GM18861 (cell line): ENCODE measurements around the gene PRKAB1.
"Not testable (repeated sequence)": the region's sequence is repeated elsewhere in the genome, so short reads cannot be mapped to it uniquely, and the experiment has no call there.

Source experiments
- ATAC-seq: cut with Tn5 transposase; IDR thresholded peaks from one replicate; pipeline ENCODE4 v1.9.1; 2021; ENCODE audit not compliant: unreplicated experiment

Gene PRKAB1

DNA sequence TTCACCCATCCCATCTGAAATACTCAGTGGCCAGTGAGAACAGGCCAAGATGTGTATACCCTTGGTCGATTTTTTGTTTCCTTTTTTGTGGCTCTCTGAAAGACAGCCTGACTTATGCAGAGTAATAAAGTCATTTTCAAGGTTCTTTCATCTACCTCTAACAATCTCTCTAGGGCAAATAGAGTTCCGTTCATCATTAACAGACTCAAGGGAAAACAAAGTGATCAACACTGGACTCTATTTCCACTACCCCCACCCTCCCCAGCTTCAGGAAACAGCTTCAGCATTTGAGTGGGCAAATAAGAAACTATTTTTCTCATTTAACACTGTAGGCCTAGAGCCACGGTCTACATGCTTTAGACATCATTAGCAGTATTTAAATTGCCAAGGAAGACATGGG, 15.9 kb downstream of the PRKAB1 start:
- ATAC-seq, result peak; percentile 28

DNA sequence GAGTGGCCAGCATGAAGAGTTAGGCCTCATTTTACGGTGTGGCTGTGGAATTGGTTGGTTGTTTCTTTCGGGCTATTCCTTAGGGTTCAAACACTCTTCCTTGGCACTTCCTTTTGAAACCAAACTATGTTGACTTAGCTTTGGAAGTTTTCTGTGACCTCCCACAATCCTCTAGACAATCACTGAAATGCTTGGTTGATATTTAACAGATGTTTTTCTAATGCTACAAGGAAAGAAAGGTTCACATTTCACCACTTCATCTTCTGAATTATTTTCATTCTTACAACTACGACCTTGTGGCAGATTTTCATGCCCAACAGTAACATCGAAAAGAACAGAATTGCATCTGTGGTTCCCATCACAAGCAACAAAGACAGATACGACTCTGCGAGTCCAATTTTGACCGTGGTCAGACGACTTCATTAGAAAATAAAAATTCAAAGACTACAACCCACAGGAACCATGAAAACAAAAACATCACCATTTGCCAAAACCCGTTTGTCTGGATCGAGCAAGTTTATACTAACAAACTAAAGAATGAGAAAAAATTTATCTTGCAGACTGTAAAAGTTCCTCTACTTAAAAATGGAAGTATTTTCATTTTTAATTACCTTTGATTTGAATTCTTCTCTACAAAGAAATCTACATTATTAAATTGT, 16.9 kb downstream of the PRKAB1 start:
- no peak for ATAC-seq

DNA sequence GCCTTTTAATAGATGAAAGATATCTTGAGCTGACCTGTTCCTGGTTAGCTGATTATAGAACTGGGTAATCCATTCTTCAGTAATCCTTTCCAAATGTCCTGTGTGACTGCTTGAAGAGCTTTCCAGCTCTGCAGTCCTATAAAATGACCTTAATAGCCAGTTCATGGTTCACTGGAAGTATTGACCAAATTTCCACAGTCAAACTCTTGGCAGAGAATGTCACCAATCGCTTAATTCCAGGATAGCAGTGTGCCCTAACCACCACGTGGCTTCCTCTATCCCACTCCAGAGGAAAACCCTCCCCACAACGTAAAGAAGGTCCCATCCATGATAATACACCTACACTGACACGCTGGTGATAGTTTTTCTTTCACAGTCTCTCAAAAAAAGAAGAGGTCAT, 17.4 kb downstream of the PRKAB1 start:
- ATAC-seq, result no peak

DNA sequence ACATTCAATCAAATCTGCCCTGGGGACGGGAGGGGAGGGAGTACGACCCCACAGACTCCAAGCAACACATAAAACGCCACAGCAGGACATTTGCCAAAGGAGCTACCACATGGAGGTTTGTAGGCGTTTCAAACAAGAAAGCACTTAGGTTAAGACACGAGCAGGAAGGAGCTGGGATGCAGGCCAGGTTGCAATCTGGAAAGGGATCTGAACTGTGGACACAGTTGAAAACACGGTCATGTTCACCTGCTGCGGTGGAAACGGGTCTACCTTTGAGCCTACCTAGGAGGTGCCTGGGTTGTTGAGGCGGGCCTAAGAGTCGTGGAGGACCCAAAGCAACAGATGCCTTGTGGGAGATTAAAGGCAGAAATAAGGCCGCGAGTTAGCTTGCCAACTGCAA, 18.4 kb downstream of the PRKAB1 start:
- no peak for ATAC-seq

DNA sequence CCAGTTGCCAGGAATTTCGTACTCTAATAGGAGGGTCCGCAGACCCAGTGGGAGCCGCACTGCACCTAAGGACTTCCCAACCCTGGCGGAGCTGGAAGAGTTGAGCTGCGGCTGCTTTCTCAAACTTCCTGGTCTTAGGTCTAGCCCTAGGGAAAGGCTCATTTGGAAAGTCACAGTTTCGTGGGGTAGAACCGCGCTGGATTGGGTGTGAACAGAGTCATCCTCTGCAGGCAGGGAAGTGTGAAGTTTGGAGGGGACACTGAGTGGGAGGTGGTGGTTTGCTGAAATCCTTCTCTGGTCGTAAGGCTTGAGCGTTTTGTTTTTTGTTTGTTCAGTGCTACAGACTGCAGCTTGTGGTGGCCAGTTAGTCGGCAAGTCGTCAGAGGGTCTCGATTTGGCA, 18.8 kb downstream of the PRKAB1 start:
- no peak for ATAC-seq

DNA sequence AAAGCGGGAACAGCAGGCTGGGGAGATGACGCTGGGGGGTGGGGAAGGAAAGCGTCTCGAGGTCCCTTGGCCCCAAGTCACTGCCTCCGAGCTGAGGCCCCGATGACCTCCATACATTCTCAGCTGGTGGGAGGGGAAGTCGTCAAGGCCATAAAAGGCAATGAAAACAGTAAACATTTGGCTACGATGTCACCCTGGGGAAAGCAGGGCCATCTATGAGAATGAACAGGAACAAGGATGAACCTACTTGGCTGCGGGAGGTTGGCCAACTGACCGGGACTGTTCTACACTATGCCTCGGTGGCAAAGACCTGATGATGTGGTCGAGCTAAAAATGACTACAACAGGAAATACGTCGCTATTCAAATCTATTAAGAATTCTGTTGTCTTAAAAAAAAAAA, 19.5 kb downstream of the PRKAB1 start:
- no peak for ATAC-seq

DNA sequence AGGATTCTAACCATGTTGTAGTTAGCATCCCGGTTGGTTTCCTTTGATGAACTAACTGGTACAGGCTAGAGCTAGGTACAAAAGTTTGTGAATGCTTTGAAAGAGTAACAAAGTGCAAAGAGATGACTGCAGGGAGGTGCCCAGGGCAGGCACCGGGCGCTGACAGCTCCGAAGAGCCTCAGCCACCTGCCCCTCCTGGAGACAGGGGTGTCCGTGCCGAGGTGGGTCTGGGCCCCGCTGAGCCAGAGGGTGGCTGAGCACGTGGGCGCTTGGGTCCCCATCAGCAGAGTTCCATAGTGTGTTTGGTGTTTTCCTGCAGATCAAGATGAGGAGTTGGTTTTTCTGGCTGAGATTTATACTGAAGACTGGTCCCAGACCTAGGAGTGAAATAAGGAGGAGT, 19.9 kb downstream of the PRKAB1 start:
- no peak for ATAC-seq

DNA sequence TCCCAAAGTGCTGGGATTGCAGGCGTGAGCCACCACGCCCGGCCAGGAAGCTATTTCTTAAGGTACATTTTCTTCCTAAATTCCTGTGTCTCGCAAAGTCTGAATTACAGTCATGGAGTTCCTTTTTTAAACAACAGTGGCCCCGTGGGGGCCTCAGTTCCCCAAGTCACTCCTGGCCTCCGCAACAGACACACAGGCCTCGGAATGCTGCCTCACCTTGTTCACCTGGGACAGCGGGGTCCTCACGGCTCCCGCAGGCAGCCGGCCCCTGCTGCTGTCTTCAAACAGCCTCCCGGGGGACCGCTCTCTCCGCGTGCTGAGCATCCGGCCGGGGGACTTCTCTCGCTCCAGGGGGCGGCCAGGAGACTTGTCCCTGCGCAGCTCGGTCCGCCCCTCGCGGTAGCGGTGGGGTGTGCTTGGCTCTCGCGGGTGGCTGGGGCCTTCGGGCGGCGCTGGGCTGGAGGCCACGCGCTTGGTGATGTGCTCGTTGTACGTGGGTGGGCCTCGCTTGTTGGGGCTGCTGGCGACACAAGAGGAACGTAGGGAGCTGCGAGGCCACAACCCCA, 22.1 kb downstream of the PRKAB1 start:
- no peak for ATAC-seq

DNA sequence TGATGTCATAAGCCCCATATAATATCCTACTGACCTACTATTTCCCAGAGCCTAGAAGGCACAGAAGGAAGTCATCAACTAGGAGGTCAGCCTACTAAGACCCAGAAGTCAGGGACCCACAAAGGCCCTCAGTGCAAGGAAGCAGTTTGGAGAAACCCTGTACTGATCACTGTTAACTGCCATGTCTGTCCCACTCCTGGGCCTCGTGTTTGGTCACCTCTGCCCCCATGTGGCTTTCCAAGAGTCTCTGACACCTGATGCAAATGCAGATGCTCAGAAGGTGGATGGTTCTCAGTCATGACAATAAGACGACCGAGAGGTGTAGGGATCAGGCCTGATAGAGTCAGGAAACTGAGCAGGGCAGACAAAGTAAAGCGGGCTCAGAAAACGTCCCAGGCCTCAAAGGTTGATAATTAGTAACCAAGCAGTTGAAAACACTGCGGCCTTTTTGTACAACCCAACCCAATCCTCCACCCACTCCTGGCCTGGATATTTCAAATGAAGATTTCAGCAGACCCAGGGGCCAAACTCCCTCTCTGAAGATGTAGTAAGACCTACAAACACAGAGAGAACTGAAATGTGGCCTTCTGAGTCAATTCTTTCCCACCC, 23.4 kb downstream of the PRKAB1 start:
- no peak for ATAC-seq

DNA sequence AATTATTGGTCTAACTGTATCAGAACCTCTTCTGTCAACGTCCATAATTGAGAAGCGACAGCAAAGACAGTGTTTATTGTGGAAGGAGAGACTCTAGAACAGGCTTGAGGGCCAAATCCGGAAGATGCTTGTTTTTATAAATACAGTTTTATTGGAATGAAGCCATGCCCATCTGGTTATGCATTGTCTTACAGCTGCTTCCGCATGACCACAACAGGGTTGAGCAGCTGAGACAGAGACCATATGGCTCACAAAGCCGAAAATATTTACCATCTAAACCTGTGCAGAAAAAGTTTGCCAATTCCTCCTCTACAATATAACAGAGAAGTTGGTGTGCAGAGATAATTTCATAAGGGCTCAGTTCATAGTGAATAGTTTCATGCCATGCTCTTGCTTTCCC, 24.5 kb downstream of the PRKAB1 start:
- ATAC-seq, result no peak

DNA sequence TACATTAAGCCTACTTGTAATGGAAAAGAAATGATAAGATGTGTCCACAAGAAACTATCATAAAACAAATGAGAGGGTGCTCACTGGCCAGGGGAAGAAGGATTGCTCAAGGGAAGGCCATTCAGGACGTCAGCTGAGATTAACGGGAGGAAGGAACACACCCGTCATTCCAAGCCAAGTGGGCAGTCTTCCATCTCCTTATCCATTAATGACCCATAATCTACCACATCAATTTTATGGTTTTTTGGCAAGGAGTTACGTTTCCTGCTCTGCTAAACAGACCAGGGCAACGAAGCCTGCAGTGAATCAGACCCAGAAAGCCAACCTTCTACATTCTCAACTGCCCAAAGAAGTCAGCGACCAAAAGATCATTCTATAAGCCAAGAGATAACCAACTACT, 25.1 kb downstream of the PRKAB1 start:
- no peak for ATAC-seq

DNA sequence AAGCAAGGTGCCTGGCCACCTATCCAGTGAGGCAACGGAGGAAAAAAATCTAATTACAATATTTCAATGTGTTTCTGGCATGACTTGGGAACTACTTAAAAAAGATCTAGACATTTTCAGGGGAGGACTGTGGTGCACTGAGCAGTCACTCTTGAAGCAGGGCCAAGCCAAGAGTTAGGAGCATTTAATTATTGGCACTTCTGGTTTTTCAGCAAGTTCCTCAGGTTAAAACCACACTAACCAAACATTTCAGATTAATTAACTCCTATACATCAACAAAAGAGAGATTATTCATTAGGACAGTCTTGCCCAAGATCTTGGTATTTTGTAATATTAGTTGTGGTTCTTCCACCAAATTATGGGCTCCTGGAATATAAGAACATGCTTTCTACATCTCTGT, 25.6 kb downstream of the PRKAB1 start:
- ATAC-seq, result no peak

DNA sequence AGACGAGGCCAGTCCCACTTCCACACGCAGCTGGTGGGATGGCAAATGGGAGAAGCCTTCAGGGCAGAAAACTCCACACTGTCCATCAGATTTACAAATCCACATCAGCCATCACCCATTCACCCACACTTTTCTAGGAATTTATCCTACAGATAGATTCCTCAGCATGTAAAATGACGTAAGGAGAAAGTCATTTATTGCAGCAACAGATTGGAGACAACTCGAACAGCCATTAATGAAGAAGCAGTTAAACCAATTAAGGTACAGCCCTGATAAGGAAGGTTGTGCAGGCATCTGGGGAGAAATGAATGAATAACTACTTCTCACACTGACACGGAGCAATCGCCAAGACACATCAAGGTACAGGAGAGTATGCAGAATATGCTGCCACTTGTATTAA, 26.2 kb downstream of the PRKAB1 start:
- ATAC-seq, result no peak

DNA sequence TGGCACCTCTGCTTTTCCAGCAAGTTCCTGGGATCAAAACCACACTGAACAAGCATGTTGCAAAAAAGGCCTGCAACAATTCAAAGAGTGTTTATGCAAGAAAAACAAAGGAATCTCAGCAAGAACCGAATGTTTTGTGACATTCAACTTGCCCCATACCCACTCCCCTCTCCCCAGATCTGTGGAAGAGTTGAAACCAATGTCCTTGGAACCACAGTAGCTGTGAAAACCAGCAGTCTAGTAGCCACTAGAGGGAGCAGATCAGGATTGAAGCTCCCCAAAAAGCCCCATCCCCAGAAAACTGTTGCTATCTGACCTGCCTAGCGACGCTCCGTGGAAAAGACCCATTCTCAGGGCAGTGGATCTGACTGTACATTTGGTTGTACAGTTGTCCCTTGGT, 27.1 kb downstream of the PRKAB1 start:
- ATAC-seq, result no peak

DNA sequence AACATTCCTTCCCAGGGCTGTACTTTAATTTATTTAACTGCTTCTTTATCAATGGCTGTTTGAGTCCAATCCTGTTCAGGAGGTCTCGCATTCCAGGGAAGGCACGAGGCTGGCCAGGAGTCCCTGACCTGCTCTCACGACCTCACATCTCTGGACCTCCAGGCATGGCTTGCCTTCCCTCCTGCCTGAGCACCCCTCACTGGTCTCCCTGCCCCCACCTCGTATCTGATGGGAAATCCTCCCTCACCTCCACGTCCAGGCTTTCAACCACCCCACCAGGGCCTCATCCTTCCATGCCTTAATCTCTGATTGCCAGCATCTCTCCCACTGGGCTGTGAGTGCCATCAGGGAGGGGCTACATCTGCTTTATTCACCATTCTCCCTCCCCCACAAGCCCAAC, 29.0 kb downstream of the PRKAB1 start:
- no peak for ATAC-seq

DNA sequence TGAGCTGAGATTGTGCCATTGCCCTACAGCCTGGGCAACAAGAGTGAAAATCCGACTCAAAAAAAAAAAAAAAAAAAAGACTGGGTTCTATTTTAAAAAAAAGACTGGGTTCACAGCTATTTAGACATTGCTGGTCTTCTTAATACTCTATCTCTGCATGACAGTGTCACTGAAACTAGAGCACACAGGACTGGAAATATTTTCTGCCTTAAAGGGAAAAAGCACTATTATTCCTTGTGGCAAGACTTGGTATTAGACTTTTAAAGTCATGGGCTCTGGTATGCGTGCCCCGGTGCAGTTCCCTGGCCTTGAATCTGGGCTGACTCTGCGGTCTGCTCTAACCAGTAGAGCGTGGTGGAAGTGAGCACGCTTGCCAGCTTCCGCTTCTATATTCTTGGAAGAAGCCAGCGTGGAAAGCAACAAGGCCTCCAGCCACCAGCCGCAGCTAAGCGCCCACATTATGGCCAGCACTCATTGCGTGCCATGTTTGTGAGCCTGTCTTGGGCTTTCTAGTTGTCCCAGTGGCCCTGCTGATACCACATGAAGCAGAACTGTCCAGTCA, 31.3 kb downstream of the PRKAB1 start:
- ATAC-seq, result no peak

DNA sequence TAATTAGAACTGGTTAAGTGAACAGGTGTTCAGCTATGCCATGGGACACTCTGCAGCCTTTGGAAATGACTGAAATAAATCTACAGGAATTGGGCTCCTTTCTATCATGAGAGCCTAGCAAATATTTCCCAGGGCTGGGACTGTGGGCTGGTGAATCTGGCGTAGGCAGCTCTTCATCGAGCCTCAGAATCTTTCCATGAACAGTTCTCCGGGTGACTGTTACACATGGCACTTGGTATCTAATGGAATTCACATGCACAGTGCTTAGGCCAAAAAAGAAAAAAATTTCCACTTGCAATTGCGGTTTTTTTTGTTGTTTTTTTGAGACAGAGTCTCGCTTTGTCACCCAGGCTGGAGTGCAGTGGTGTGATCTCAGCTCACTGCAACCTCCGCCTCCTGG, 32.1 kb downstream of the PRKAB1 start:
- no peak for ATAC-seq

DNA sequence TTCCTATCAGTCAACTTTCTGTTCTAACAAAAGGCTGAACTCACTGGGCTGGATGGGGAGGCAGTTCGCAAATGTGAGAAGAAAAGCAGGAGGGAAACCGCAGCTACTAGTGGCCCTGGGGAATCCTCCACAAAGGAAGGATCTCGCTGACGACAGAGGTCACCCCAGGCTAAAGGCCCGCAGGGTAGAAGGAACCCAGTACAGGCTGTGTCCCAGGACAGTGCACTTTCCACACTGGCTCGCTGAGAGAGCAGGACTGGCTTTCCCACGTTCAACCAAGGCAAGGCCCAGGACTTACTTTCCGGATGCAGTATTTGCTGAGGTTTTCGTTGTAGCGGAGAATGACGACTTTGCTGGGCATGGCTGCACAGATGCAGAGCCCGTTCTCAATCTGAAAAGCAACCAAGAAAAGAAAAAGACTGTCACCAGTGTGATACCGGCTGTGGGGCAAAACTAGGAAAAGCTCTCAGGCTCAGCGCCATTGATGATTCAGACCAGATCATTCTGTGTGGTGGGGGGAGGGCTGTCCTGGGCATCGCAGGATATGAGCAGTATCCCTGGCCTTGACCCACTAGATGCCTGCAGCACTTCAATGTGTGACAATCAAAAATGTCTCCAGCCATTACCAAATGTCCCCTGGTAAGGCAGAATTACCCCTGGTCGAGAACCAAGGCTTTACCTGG, 36.3 kb downstream of the PRKAB1 start:
- no peak for ATAC-seq

DNA sequence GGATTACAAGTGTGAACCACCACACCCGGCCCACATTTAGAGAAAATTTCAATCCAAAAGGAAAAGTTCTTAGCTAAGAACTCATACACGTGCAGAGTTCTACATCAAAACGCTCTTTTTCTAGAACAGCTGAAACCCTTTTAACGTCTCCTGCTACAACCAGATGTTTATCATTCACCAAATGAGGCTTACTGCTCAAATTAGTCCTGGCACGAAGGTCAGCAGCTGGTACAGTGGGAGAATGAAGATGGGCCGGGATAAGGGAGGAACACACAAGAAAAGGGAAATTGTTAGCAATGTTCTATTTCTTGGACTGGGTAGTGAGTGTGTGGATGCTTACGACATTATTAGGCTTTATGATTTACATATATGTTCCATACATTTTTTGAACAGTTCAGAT, 37.2 kb downstream of the PRKAB1 start:
- no peak for ATAC-seq

DNA sequence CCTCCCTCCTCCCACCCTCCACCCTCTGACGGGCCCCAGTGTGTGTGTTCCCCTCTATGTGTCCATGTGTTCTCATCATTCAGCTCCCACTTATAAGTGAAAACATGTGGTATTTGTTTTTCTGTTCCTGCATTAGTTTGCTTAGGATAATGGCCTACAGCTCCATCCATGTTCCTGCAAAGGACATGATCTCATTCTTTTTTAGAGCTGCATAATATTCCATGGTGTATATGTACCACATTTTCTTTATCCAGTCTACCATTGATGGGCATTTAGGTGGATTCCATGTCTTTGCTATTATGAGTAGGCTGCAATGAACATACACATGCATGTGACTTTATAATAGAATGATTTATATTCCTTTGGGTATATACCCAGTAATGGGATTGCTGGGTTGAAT, 38.5 kb downstream of the PRKAB1 start:
- not testable (repeated sequence) for ATAC-seq

DNA sequence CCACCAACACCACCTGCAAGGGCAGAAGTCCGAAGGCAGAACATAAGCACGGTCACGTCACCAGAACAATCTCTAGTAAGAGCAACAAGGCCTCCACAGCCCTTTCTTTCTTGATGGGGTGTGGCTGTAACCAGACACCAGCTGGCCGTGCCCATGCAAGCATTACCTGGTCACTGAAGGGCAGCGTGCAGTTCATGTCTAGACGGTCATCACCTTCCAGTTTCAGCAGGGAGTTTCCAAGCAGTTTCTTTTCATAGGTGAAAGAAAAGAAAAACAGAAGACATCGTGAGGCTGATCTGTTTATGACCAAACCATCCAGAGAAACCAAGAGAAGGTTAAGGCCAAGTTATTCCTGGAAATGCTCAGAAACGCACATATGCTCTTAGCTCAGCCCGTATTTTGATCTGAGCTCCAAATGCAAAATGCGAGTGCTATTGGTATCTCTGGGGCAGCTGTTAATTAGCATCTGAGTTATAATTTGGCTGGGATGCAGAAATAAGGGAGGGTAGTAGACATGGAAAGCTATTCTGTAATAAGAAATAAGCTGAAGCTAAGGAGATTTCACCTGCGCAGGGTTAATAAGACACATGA, 42.5 kb downstream of the PRKAB1 start:
- ATAC-seq, result no peak
